ENCODE measurements around the gene USB1. TPM values are rescaled to one million over a fixed set of nuclear protein-coding genes. Genes with fewer than 3 reads are reported as not detected.
A peak's percentile ranks its signal among the peaks of the same experiment; 100 is the strongest.

The USB1 gene
- total and polyA plus RNA-seq, 11 donors: 20.3 to 61.9 (median 34.4) TPM

- peak overlapping the region in 2 of 12 donors; percentile 2 to 5 for H3K4me3 ChIP-seq
- WGBS, 4 donors: 13 to 17% (median 13%) methylated on average over 16 to 18 of the region's 18 CpGs
- TF ChIP-seq, protein P1, sequence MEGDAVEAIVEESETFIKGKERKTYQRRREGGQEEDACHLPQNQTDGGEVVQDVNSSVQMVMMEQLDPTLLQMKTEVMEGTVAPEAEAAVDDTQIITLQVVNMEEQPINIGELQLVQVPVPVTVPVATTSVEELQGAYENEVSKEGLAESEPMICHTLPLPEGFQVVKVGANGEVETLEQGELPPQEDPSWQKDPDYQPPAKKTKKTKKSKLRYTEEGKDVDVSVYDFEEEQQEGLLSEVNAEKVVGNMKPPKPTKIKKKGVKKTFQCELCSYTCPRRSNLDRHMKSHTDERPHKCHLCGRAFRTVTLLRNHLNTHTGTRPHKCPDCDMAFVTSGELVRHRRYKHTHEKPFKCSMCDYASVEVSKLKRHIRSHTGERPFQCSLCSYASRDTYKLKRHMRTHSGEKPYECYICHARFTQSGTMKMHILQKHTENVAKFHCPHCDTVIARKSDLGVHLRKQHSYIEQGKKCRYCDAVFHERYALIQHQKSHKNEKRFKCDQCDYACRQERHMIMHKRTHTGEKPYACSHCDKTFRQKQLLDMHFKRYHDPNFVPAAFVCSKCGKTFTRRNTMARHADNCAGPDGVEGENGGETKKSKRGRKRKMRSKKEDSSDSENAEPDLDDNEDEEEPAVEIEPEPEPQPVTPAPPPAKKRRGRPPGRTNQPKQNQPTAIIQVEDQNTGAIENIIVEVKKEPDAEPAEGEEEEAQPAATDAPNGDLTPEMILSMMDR (IDR thresholded peaks at IDR 0.05): no peak
- no peak for TF ChIP-seq POLR2A (IDR thresholded peaks at IDR 0.05)
- H3K36me3 ChIP-seq: peaks cover 0 to 30% (median 13%) of the 10 kb centered on the region in 9 donors
- no peaks in the 10 kb centered on the region for H3K9me3 ChIP-seq
- H3K27ac ChIP-seq: peak overlapping the region in 10 of 12 donors; percentile 19 to 78 (median 57)
- intact Hi-C loops (cut with DNase I): loop anchor here in 7 of 10 donors (1.0 to 10.0 kb wide), 10 partner anchors 100 to 462 kb away; partner anchors contain the start of gene CSNK2A2 (in 3 of the 7)
- H3K4me1 ChIP-seq: peaks cover 14 to 64% (median 46%) of the 10 kb centered on the region in 12 donors
- H3K27me3 ChIP-seq: peaks cover 0 to 22% (median 0%) of the 10 kb centered on the region in 9 donors
- ATAC-seq: peak; percentile 33 to 60 (median 42)
- DNase-seq: peak; percentile 80 to 89 (median 87)
Observed at GRCh38 chr16:58022601-58023371, 21.6 kb downstream of the USB1 start.

GRCh38 chr16:58024486-58025350 lies 23.5 kb downstream of the USB1 start:
- Histone ChIP-seq H3K36me3 (peaks cover 0 to 14% (median 0%) of the 10 kb centered on the region in 9 donors), H3K9me3 (no peaks in the 10 kb centered on the region), H3K4me1 (peaks cover 14 to 84% (median 64%) of the 10 kb centered on the region in 12 donors), H3K4me3 (peak overlapping the region; percentile 60 to 96 (median 88)), H3K27ac (peak overlapping the region in 11 of 12 donors; percentile 75 to 99 (median 96)), H3K27me3 (peaks cover 0 to 25% (median 0%) of the 10 kb centered on the region in 9 donors)
- intact Hi-C loops (cut with DNase I): loop anchor here in 5 of 10 donors (5.0 to 10.0 kb wide), 8 partner anchors 58 to 460 kb away; partner anchors contain the start of gene CSNK2A2 (in 4 of the 5)
- WGBS, 4 donors: 9 to 21% (median 13%) methylated on average over 49 to 57 of the region's 57 CpGs
- DNase-seq: peak in 3 of 5 donors; percentile 37 to 69 (median 51)
- no peak for ATAC-seq
- TF ChIP-seq POLR2A (IDR thresholded peaks at IDR 0.05): no peak
- TF ChIP-seq, protein P1 (IDR thresholded peaks at IDR 0.05): no peak

- peaks cover 17 to 91% (median 67%) of the 10 kb centered on the region in 12 donors for H3K4me1 ChIP-seq
- H3K4me3 ChIP-seq: peak within 1 kb of the TSS; percentile 60 to 96 (median 88)
- 0 to 1% (median 1%) methylated on average over 22 to 90 of the region's 90 CpGs for WGBS, 4 donors
- peak within 1 kb of the TSS; percentile 75 to 99 (median 95) for H3K27ac ChIP-seq
- intact Hi-C loops (cut with DNase I): loop anchor here in 5 of 10 donors (5.0 to 10.0 kb wide), 7 partner anchors 57 to 459 kb away; partner anchors contain the start of gene CSNK2A2 (in 3 of the 5)
- H3K9me3 ChIP-seq: no peaks in the 10 kb centered on the region
- peaks cover 0 to 25% (median 0%) of the 10 kb centered on the region in 9 donors for H3K27me3 ChIP-seq
- DNase-seq (peak; percentile 73 to 88 (median 78)), ATAC-seq (peak; percentile 32 to 67 (median 56))
- TF ChIP-seq, protein P1 (IDR thresholded peaks at IDR 0.05): no peak
- TF ChIP-seq POLR2A (IDR thresholded peaks at IDR 0.05): peak in 1 of 2 donors; percentile 69
- peaks cover 0 to 8% (median 0%) of the 10 kb centered on the region in 9 donors for H3K36me3 ChIP-seq
Observed at GRCh38 chr16:58025351-58026138, 24.3 kb downstream of the USB1 start, which contains the start of gene MMP15. Gene MMP15, plus strand, starts transcription at chr16:58025754. Its CDS starts 597 bp downstream, at chr16:58026351.

Data from heart left ventricle (tissue), 16 donors.